GM12878 (cell line): Measurements from ENCODE around the gene OSBPL5. TPM values are rescaled to one million over a fixed set of nuclear protein-coding genes. Genes with fewer than 3 reads are reported as not detected.

Experiments
- ATAC-seq: fragments of 200-7000 bp; cut with Tn5 transposase; 3 replicates; pipeline ENCODE4 v1.9.1; 2020; ENCODE audit warnings: mild to moderate bottlenecking, moderate library complexity
- BruUV-seq: library from RNA; stranded (reverse); fragments of 400-500 nt; replicated peaks from 2 replicates; lab custom pipeline; 2021; lab: Mats Ljungman, UMichigan
- CTCF ChIA-PET: fragments of 300-600 bp; sonication (Branson Sonifier 250); formaldehyde crosslinking; extraction: SDS; loops from one replicate; lab custom pipeline; 2021; ENCODE audit warnings: inconsistent platforms; lab: Yijun Ruan, JAX
- POLR2A ChIA-PET: fragments of 350-600 bp; formaldehyde crosslinking; extraction: SDS; loops from one replicate; lab custom pipeline; 2021; ENCODE audit warnings: inconsistent platforms; lab: Charles Lee
- RAD21 ChIA-PET: fragments of 300-600 bp; sonication (Branson Sonifier 250); formaldehyde crosslinking; loops from one replicate; lab custom pipeline; 2023; ENCODE audit warnings: antibody characterized with exemption; ENCODE audit not compliant: unreplicated experiment; lab: Charles Lee
- SMC1A ChIA-PET: fragments of 300-600 bp; sonication (Branson Sonifier 250); formaldehyde crosslinking; loops from one replicate; lab custom pipeline; 2023; ENCODE audit not compliant: unreplicated experiment, uncharacterized antibody; lab: Charles Lee
- DNase-seq: peaks from one replicate; pipeline ENCODE4 v3.0.0-alpha.2; 2011; ENCODE audit warnings: low read depth, low spot score
- FAIRE-seq: peaks from 3 replicates; lab custom pipeline; 2011; peaks lifted over from hg19 to GRCh38; lab: Jason Lieb, UNC
- H2AFZ ChIP-seq: 2 replicates; pipeline ENCODE4 v1.6.0; 2011; ENCODE audit warnings: low read depth, low read length, control low read depth; ENCODE audit not compliant: control insufficient read depth
- H3K27ac ChIP-seq: 2 replicates; pipeline ENCODE4 v1.5.1; 2011; ENCODE audit warnings: control low read depth; ENCODE audit not compliant: control insufficient read depth, insufficient read depth
- H3K27me3 ChIP-seq, 2 experiments: replicated peaks in 1 of 2; 2 replicates each; pipeline versions ENCODE4 v1.6.0 to v1.6.1; 2011; ENCODE audit warnings: low read length in 1 of 2; ENCODE audit not compliant: control insufficient read depth in 2 of 2, insufficient read depth in 2 of 2
- H3K36me3 ChIP-seq, 2 experiments: 2 replicates each; pipeline ENCODE4 v1.5.1; 2011; ENCODE audit warnings: low read length in 1 of 2; ENCODE audit not compliant: control insufficient read depth in 2 of 2, insufficient read depth in 2 of 2
- H3K4me1 ChIP-seq: 2 replicates; pipeline ENCODE4 v1.6.1; 2011; ENCODE audit warnings: mild to moderate bottlenecking, low read length, moderate library complexity, mixed read lengths; ENCODE audit not compliant: control insufficient read depth, insufficient read depth
- H3K4me2 ChIP-seq: 2 replicates; pipeline ENCODE4 v1.6.0; 2011; ENCODE audit warnings: control low read depth; ENCODE audit not compliant: control insufficient read depth, insufficient read depth
- H3K4me3 ChIP-seq: fragments of 200-600 bp; sonication (generic); 2 replicates; pipeline ENCODE4 v1.5.1; 2016
- H3K79me2 ChIP-seq: 2 replicates; pipeline ENCODE4 v1.6.0; 2011; ENCODE audit warnings: low read length; ENCODE audit not compliant: control insufficient read depth, insufficient read depth
- H3K9ac ChIP-seq: 2 replicates; pipeline ENCODE4 v1.8.0; 2011; ENCODE audit warnings: low read length, control low read depth, mixed read lengths; ENCODE audit not compliant: control insufficient read depth, insufficient read depth
- H3K9me3 ChIP-seq: replicated peaks from 3 replicates; pipeline ENCODE4 v1.5.1; 2011; ENCODE audit warnings: mild to moderate bottlenecking, low read length; ENCODE audit not compliant: control insufficient read depth, insufficient read depth
- H4K20me1 ChIP-seq: 2 replicates; pipeline ENCODE4 v1.6.0; 2011; ENCODE audit not compliant: control insufficient read depth, insufficient read depth
- CREB1 ChIP-seq: IDR thresholded peaks from 2 replicates; pipeline ENCODE4 v1.6.1; 2012; ENCODE audit warnings: low read depth, mild to moderate bottlenecking, inconsistent platforms
- LARP7 ChIP-seq: fragments of 450-650 bp; IDR thresholded peaks from 2 replicates; pipeline ENCODE4 v1.6.1; 2017; ENCODE audit warnings: mild to moderate bottlenecking
- POLR2A ChIP-seq: IDR thresholded peaks from 2 replicates; pipeline ENCODE4 v1.6.1; 2011; ENCODE audit warnings: low read depth, mild to moderate bottlenecking, low read length
- STAT3 ChIP-seq: IDR thresholded peaks from 2 replicates; pipeline ENCODE4 v1.6.1; 2011; ENCODE audit warnings: low read depth, low read length, improper control_type of control experiment
- ZNF207 ChIP-seq: fragments of 450-650 bp; IDR thresholded peaks from 2 replicates; pipeline ENCODE4 v1.6.1; 2014; ENCODE audit warnings: antibody characterized with exemption, mild to moderate bottlenecking, borderline replicate concordance
- WGBS: methylation state at CpG from one replicate; pipeline ENCODE4 v1.1.6; 2016; ENCODE audit warnings: low lambda C conversion rate; ENCODE audit not compliant: insufficient replicate concordance, insufficient coverage; ENCODE audit errors: missing lambda C conversion rate; 5-methylcytosine and 5-hydroxymethylcytosine counted together
- in situ Hi-C: fragments of 300-500 bp; cut with MboI; formaldehyde crosslinking; loops from 9 replicates; pipeline ENCODE4 v1.14.3; 2018; ENCODE audit warnings: mixed read lengths
- intact Hi-C: fragments of 100-400 bp; cut with micrococcal nuclease; formaldehyde crosslinking; loops from one replicate; pipeline ENCODE4 v1.14.2; 2022; ENCODE audit not compliant: unreplicated experiment
- polyA plus RNA-seq, 11 experiments: library from polyadenylated mRNA; depleted of rRNA in 4 of 11; unstranded in 6 of 11; stranded (reverse) in 5 of 11; fragments of >200 nt; fragmentation: Nextera tagmentation in 4 of 11; fragmentation: Illumina TruSeq in 1 of 11; extraction: Ambion mirVana in 4 of 11; extraction: Trizol in 1 of 11; gene quantifications; 1 replicate in 1 of 11; 2 replicates in 10 of 11; pipeline versions ENCODE4 v1.2.1 to v1.2.3, GENCODE V29; 2011 to 2016; ENCODE audit warnings: inconsistent platforms in 2 of 11, missing spikeins in 2 of 11, low read depth in 1 of 11
- total RNA-seq, 4 experiments: library from RNA; depleted of rRNA in 3 of 4; stranded (reverse); fragments of >200 nt in 3 of 4; fragmentation: Illumina TruSeq in 1 of 4; extraction: Trizol in 1 of 4; gene quantifications; 2 replicates each; pipeline versions ENCODE4 v1.2.1 to v1.2.3, GENCODE V29; 2013 to 2021

OSBPL5 gene
- total and polyA plus RNA-seq, 10 of the 15 experiments (the other 5 are each of a cell fraction or from before 2014, with no cell fraction given), result not detected

- FAIRE-seq (no peak), DNase-seq (no peak), ATAC-seq (no peak)
- no TSS peak for BruUV-seq
- WGBS, result 62% methylated on average over 16 of the region's 21 CpGs
- SMC1A ChIA-PET, result no interaction called here
- TF ChIP-seq LARP7 (no peak), CREB1 (no peak), ZNF207 (no peak), POLR2A (no peak), STAT3 (no peak)
- Histone ChIP-seq H3K9ac (no peak overlapping the region), H3K4me3 (no peak overlapping the region), H3K27me3 (no peaks in the 10 kb centered on the region), H3K36me3 (no peaks in the 10 kb centered on the region), H3K4me2 (no peak overlapping the region), H3K9me3 (no peaks in the 10 kb centered on the region), H3K4me1 (no peaks in the 10 kb centered on the region), H2AFZ (no peak overlapping the region), H4K20me1 (no peaks in the 10 kb centered on the region), H3K27ac (no peak overlapping the region), H3K79me2 (no peaks in the 10 kb centered on the region)
- in situ Hi-C loops (loop anchor here (5.0 kb wide), 2 partner anchors 52 to 562 kb away; no protein-coding TSS in a partner anchor), intact Hi-C loops (loop anchor here (5.0 to 10.0 kb wide), 4 partner anchors 42 to 562 kb away; no protein-coding TSS in a partner anchor)
- POLR2A ChIA-PET, result no interaction called here
- RAD21 ChIA-PET, result no interaction called here
- CTCF ChIA-PET, result interaction anchor here (0.9 to 1.2 kb wide), 2 partner anchors 45 to 164 kb away, joined by 3 read pairs; no protein-coding TSS in a partner anchor
Observed at GRCh38 chr11:3094223-3094824, 70.8 kb downstream of the OSBPL5 start.
